Spleen (tissue), 11 donors: ENCODE data around the gene F2RL3. TPM values are rescaled to one million over a fixed set of nuclear protein-coding genes. Genes with fewer than 3 reads are reported as not detected.

Source experiments
- DNase-seq: peaks from one replicate; pipeline ENCODE4 v3.0.0-alpha.2; 2020
- H3K27ac ChIP-seq, 8 donors: fragments of 200-600 bp; sonication (generic) in 7 of 8; 1 replicate in 4 of 8; 2 replicates in 4 of 8; pipeline versions ENCODE4 v1.5.0 to v1.8.0; 2016 to 2021; ENCODE audit warnings: inconsistent platforms in 4 of 8, mild to moderate bottlenecking in 4 of 8, moderate library complexity in 1 of 8
- H3K27me3 ChIP-seq, 7 donors: fragments of 200-600 bp; sonication (generic) in 6 of 7; replicated peaks in 1 of 7; 1 replicate in 4 of 7; 2 replicates in 3 of 7; pipeline versions ENCODE4 v1.5.0 to v1.8.0; 2016 to 2021; ENCODE audit warnings: inconsistent platforms in 3 of 7, mild to moderate bottlenecking in 1 of 7
- H3K36me3 ChIP-seq, 6 donors: fragments of 200-600 bp; sonication (generic) in 5 of 6; 1 replicate in 4 of 6; 2 replicates in 2 of 6; pipeline versions ENCODE4 v1.5.0 to v1.8.0; 2016 to 2021; ENCODE audit warnings: inconsistent platforms in 2 of 6
- H3K4me1 ChIP-seq, 6 donors: fragments of 200-600 bp; sonication (generic) in 5 of 6; 1 replicate in 3 of 6; 2 replicates in 3 of 6; pipeline versions ENCODE4 v1.5.0 to v1.8.0; 2016 to 2021; ENCODE audit warnings: inconsistent platforms in 3 of 6
- H3K4me3 ChIP-seq, 8 donors: fragments of 200-600 bp; sonication (generic) in 7 of 8; 1 replicate in 4 of 8; 2 replicates in 4 of 8; pipeline versions ENCODE4 v1.5.0 to v1.8.0; 2016 to 2021; ENCODE audit warnings: inconsistent platforms in 4 of 8, mild to moderate bottlenecking in 4 of 8, moderate library complexity in 2 of 8
- H3K9me3 ChIP-seq, 8 donors: fragments of 200-600 bp; sonication (generic) in 7 of 8; 1 replicate in 4 of 8; 2 replicates in 4 of 8; pipeline versions ENCODE4 v1.5.0 to v1.8.0; 2016 to 2021; ENCODE audit warnings: inconsistent platforms in 4 of 8
- POLR2A ChIP-seq, 3 donors: fragments of 450-650 bp; IDR thresholded peaks; one replicate each; pipeline ENCODE4 v1.5.1; 2017; ENCODE audit warnings: antibody characterized with exemption in 3 of 3, mild to moderate bottlenecking in 1 of 3
- POLR2AphosphoS5 ChIP-seq, 3 donors: sonication (generic); formaldehyde crosslinking; IDR thresholded peaks; one replicate each; pipeline ENCODE4 v1.5.1; 2017; ENCODE audit warnings: antibody characterized with exemption in 3 of 3
- WGBS, 5 donors: extraction: QIAGEN DNeasy Blood & Tissue Kit in 3 of 5; methylation state at CpG; one replicate each; pipeline versions ENCODE4 v1.1.5 to v1.1.7; 2013 to 2018; 5-methylcytosine and 5-hydroxymethylcytosine counted together
- intact Hi-C: fragments of 100-400 bp; cut with DNase I; formaldehyde crosslinking; loops from one replicate; pipeline ENCODE4 v1.15.0; 2023; ENCODE audit warnings: low total_unique reads
- polyA plus RNA-seq, 3 donors: library from polyadenylated mRNA; stranded (reverse); fragments of 200-250 nt; gene quantifications; one replicate each; pipeline ENCODE4 v1.2.1, GENCODE V29; 2013
- total RNA-seq, 7 donors: library from RNA; depleted of rRNA in 3 of 7; stranded (reverse); fragments of >200 nt in 3 of 7; fragmentation: NEBNext Ultra II Directional in 4 of 7; extraction: Animal tissue kit (Norgen Biotek cat#: 25700) in 4 of 7; gene quantifications; one replicate each; pipeline versions ENCODE4 v1.1.0 to v1.2.1, GENCODE V29; 2016 to 2021
- TF ChIP-seq, protein P1 (sequence below), 11 experiments: fragments of 200-600 bp in 7 of 11; fragments of 450-650 bp in 4 of 11; sonication (generic) in 4 of 11; IDR thresholded peaks in 8 of 11; conservative IDR thresholded peaks in 3 of 11; 1 replicate in 7 of 11; 2 replicates in 4 of 11; pipeline versions ENCODE4 v1.4.0 to v1.8.0; 2016 to 2021; ENCODE audit warnings: antibody characterized with exemption in 11 of 11, inconsistent platforms in 4 of 11, mild to moderate bottlenecking in 1 of 11
- donor health status: healthy with polysubstance abuse.
- donor health status: DM: no; HTN: no; CAD: no; lungs with moderate emphysema.
- donor health status: DM: no; HTN: no; CAD: no.
- donor health status: Bipolar disorder and iron deficiency.
- donor health status: healthy.
- donor health status: DM: no; HTN: no; CAD: no.
- donor health status: DM: yes; HTN: yes; CAD: no.

Gene F2RL3
- total and polyA plus RNA-seq, 10 donors = 0.48 to 5.4 (median 1.8) TPM

DNA sequence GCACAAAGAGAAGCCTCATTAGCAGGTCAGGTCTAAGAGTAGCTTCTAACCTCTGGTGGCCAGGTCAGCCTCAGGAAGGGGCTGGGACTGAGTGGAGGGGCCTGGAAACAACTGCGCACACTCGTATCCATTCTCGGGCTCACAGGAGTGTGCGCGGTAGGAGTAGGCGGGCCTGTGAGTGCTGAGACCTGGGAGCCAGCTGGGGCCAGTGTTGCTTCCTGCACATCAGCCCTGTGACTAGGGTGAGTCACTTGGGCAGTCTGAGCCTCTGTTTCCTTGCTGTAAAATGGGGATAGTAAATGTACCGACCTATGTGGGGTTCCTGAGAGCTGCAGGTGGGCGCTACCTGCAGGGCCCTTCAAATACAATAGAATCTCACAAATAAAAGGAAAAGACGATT is 32.7 kb upstream of the F2RL3 start:
- TF ChIP-seq POLR2A (IDR thresholded peaks at IDR 0.05) = no peak
- TF ChIP-seq, protein P1, sequence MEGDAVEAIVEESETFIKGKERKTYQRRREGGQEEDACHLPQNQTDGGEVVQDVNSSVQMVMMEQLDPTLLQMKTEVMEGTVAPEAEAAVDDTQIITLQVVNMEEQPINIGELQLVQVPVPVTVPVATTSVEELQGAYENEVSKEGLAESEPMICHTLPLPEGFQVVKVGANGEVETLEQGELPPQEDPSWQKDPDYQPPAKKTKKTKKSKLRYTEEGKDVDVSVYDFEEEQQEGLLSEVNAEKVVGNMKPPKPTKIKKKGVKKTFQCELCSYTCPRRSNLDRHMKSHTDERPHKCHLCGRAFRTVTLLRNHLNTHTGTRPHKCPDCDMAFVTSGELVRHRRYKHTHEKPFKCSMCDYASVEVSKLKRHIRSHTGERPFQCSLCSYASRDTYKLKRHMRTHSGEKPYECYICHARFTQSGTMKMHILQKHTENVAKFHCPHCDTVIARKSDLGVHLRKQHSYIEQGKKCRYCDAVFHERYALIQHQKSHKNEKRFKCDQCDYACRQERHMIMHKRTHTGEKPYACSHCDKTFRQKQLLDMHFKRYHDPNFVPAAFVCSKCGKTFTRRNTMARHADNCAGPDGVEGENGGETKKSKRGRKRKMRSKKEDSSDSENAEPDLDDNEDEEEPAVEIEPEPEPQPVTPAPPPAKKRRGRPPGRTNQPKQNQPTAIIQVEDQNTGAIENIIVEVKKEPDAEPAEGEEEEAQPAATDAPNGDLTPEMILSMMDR (IDR thresholded peaks at IDR 0.05 in 8 of 11, conservative IDR thresholded peaks at IDR 0.05 in 3 of 11) = no peak
- no peak for TF ChIP-seq POLR2AphosphoS5 (IDR thresholded peaks at IDR 0.05)
- Histone ChIP-seq H3K4me1 (no peaks in the 10 kb centered on the region), H3K27ac (no peak overlapping the region), H3K4me3 (no peak overlapping the region), H3K27me3 (no peaks in the 10 kb centered on the region), H3K9me3 (no peaks in the 10 kb centered on the region), H3K36me3 (peaks cover 0 to 89% (median 61%) of the 10 kb centered on the region in 6 donors)
- WGBS, 5 donors = 92 to 96% (median 95%) methylated on average over 9 of the region's 9 CpGs
- DNase-seq = no peak
- intact Hi-C loops = no loop called here

DNA sequence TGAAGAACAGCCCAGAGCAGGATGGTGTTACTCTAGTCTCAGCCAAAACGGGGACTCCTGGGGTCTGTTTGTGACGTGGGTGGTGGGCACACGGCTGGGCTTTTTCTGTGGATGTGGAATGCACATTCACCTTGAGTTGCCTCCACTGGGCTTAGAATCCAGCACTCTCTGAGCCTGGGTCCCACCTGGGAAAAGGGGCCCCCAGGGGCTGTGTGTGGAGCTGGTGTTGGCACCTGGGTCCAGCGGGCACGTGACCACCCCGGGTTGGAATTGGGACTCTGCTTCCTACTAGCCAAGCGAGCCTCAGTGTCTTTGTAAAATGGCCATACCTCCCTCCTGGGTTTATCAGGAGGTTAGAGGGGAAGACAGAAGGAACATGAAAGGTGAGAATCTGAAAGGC is 29.2 kb upstream of the F2RL3 start:
- peaks cover 0 to 89% (median 50%) of the 10 kb centered on the region in 6 donors for H3K36me3 ChIP-seq
- 91 to 98% (median 98%) methylated on average over 7 of the region's 7 CpGs for WGBS, 5 donors

DNA sequence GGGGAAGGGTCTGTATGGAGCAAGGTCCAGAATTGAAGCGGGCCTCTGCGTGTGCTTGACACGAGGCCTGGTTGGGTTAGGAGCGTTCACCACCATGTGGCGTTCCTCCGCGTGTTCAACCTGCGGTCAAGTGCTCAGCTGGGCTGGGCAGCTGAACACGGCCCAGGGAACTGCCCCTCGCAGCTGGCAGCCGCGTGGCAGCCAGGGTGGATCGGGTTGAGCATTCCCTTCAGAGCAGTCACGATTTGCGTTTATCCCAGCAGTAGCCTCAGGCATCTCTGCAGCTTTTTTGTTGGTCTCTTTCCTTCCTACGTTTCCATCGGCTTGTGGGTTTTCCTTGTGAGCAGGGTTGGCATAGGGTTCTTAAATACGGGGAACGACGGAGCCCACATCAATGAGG is 28.7 kb upstream of the F2RL3 start:
- Histone ChIP-seq H3K36me3 (peaks cover 0 to 89% (median 51%) of the 10 kb centered on the region in 6 donors), H3K9me3 (no peaks in the 10 kb centered on the region), H3K27ac (no peak overlapping the region), H3K4me3 (no peak overlapping the region), H3K4me1 (peaks cover 0 to 21% (median 6%) of the 10 kb centered on the region in 6 donors), H3K27me3 (no peaks in the 10 kb centered on the region)
- WGBS, 5 donors = 92 to 97% (median 95%) methylated on average over 20 of the region's 20 CpGs
- DNase-seq = no peak
- TF ChIP-seq POLR2AphosphoS5 (IDR thresholded peaks at IDR 0.05) (peak in 1 of 3 donors; percentile 34), POLR2A (IDR thresholded peaks at IDR 0.05) (no peak)
- TF ChIP-seq, protein P1 (IDR thresholded peaks at IDR 0.05 in 8 of 11, conservative IDR thresholded peaks at IDR 0.05 in 3 of 11) = no peak
- intact Hi-C loops = no loop called here

More for the DNA sequence above, 29.2 kb upstream of the F2RL3 start:
- intact Hi-C loops = no loop called here
- Histone ChIP-seq H3K27me3 (no peaks in the 10 kb centered on the region), H3K27ac (no peak overlapping the region), H3K4me1 (peaks cover 0 to 21% (median 6%) of the 10 kb centered on the region in 6 donors), H3K4me3 (no peak overlapping the region), H3K9me3 (no peaks in the 10 kb centered on the region)
- TF ChIP-seq POLR2A (IDR thresholded peaks at IDR 0.05) (no peak), POLR2AphosphoS5 (IDR thresholded peaks at IDR 0.05) (no peak)
- TF ChIP-seq, protein P1 (IDR thresholded peaks at IDR 0.05 in 8 of 11, conservative IDR thresholded peaks at IDR 0.05 in 3 of 11) = no peak
- no peak for DNase-seq

DNA sequence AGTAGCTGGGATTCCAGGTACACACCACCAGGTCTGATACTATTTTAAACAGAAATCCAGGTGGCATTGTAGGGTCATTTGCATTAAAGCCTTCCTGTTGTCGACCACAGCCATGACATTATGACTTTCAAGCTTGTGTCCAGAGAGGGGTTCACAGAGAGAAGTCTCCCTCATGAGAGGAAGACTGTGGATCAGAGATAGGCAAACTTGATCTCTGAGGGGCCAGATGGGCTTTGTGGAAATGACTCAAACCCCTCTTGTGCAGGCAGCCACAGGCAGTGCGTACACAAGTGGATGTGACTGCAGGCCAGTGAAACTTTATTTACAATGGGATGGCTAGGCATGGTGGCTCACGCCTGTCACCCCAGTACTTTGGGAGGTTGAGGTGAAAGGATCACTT is 27.8 kb upstream of the F2RL3 start:
- intact Hi-C loops = no loop called here
- no peaks in the 10 kb centered on the region for H3K27me3 ChIP-seq
- no peak overlapping the region for H3K4me3 ChIP-seq
- no peak overlapping the region for H3K27ac ChIP-seq
- 72 to 93% (median 86%) methylated on average over 3 of the region's 3 CpGs for WGBS, 5 donors
- no peak for DNase-seq
- TF ChIP-seq POLR2AphosphoS5 (IDR thresholded peaks at IDR 0.05) (no peak), POLR2A (IDR thresholded peaks at IDR 0.05) (no peak)
- TF ChIP-seq, protein P1 (IDR thresholded peaks at IDR 0.05 in 8 of 11, conservative IDR thresholded peaks at IDR 0.05 in 3 of 11) = no peak
- H3K36me3 ChIP-seq = peaks cover 0 to 89% (median 51%) of the 10 kb centered on the region in 6 donors
- H3K9me3 ChIP-seq = no peaks in the 10 kb centered on the region
- peaks cover 0 to 21% (median 6%) of the 10 kb centered on the region in 6 donors for H3K4me1 ChIP-seq
